NCI-H2029 treated with DMSO at 0.1 percent for 48 hours (cell line): ENCODE measurements around the gene KCNH2.
"Not testable (repeated sequence)": the region's sequence is repeated elsewhere in the genome, so short reads cannot be mapped to it uniquely, and the experiment has no call there.

Experiments used
- DNase-seq: peaks from one replicate; lab custom pipeline; 2025; lab: John Stamatoyannopoulos, UW

Gene KCNH2

DNA sequence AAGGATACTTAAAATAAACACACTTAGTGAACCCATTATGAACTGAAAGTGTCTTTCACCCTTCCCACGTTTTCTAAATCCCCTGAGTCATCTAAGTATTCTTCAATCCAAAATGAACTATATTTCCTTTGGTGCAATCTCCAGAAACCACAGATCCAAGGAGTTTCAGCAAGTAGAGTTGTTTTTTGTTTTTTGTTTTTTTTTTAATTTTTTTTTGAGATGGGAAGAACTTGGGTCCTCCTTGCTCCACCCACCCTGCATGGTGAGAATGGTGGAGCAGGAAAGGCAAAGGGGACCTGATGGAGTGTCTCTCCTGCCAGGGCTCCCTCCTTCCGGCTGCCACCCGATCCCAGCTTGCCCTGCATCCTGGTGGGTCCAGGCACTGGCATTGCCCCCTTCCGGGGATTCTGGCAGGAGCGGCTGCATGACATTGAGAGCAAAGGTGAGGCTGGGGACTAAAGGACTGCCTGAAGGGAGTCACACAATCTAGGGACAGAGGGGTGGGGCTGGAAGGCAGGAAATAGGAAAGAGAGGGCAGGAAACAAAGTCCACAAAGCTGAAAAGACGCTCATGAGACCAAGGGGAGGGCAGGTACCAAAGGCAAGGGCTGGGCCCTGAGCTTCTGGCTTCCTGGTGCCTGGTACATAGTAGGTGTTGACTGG lies 34.0 kb upstream of the KCNH2 start:
- no peak for DNase-seq

DNA sequence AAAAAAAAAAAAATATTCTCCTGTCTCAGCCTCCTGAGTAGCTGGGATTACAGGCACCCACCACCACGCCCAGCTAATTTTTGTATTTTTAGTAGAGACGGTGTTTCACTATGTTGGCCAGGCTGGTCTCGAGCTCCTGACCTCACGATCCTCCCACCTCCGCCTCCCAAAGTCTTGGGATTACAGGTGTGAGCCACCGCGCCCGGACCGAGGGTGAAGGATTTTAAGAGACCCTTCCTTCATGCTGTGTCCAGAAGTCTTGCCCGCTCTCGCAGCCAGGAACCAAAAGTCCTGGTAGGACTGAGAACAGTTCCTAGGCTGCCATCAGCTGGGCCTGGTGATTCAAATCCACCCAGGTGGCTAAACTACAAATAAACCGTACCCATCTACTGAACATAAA lies 33.5 kb upstream of the KCNH2 start:
- not testable (repeated sequence) for DNase-seq

DNA sequence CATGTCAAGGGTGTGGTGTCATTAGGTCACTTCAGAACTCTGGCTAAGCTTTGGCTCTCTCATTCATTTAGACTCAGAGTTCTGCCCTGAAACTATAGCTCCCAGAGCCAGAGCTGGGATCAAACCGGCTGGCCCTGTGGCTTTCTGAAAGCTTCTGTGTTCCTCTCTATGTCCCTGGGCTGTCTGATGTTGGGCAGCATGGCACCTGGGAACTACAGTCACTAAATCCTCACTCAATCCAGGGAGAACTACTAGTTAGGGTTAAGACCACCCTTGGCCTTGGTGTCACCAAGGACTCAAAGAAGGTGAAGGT lies 32.9 kb upstream of the KCNH2 start:
- DNase-seq, result no peak

DNA sequence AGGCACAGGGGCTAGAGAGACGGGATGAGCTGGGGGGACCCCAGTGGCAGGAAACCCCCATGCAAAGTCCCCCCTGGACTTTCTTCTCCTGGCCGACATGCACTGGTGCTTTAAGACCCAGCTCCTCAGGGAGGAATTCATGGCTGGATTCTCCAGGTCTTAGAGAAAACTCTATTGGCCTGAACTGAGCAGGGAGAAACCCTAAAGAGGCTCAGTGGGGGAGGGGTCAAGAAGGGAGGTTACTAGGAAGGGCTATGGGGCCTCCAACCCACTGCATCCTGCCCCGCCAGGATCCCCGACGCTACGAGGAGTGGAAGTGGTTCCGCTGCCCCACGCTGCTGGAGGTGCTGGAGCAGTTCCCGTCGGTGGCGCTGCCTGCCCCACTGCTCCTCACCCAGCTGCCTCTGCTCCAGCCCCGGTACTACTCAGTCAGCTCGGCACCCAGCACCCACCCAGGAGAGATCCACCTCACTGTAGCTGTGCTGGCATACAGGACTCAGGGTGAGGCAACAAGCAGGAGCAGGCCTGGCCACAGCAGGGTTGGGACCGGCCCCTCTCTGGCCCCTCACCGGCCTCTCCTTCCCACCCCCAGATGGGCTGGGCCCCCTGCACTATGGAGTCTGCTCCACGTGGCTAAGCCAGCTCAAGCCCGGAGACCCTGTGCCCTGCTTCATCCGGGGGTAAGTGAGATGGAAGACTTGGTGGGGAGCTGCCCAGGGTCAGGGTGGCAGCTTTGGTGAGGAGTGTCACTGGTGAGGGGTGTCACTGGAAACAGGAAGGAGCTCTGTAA lies 32.4 kb upstream of the KCNH2 start:
- no peak for DNase-seq

DNA sequence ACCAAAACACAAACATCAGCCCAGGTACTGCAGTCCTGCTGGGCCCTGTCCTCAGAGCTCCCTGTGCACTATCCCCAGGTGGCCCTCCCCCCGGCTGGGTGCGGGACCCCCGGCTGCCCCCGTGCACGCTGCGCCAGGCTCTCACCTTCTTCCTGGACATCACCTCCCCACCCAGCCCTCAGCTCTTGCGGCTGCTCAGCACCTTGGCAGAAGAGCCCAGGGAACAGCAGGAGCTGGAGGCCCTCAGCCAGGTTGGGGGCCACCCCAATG lies 31.9 kb upstream of the KCNH2 start:
- DNase-seq, result no peak

DNA sequence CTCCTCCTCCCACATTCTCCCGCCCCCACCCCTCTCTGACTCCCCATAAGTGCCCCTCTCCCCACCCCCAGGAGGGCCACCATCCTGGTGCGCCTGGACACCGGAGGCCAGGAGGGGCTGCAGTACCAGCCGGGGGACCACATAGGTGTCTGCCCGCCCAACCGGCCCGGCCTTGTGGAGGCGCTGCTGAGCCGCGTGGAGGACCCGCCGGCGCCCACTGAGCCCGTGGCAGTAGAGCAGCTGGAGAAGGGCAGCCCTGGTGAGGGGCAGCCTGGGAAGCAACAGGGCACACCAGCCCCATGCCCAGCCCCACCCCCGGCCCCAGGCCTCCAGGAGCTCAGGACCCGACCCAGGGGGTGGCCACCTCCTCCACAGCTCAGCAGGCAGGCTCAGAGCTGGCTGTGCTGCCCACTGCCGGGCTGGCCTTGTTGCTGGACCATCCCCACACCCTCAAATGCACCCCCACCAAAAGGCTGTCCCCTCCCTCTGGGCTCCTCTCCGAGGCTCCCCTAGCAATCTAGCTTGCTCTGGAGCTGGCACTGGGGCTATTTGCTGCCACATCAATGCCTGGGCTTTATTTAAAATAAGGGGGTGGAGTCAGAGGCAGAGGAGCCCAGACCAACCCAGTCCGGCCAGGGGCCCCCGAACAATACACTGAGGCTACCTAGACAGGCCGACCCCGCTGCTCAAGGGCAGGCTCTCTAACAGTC lies 31.4 kb upstream of the KCNH2 start:
- no peak for DNase-seq

DNA sequence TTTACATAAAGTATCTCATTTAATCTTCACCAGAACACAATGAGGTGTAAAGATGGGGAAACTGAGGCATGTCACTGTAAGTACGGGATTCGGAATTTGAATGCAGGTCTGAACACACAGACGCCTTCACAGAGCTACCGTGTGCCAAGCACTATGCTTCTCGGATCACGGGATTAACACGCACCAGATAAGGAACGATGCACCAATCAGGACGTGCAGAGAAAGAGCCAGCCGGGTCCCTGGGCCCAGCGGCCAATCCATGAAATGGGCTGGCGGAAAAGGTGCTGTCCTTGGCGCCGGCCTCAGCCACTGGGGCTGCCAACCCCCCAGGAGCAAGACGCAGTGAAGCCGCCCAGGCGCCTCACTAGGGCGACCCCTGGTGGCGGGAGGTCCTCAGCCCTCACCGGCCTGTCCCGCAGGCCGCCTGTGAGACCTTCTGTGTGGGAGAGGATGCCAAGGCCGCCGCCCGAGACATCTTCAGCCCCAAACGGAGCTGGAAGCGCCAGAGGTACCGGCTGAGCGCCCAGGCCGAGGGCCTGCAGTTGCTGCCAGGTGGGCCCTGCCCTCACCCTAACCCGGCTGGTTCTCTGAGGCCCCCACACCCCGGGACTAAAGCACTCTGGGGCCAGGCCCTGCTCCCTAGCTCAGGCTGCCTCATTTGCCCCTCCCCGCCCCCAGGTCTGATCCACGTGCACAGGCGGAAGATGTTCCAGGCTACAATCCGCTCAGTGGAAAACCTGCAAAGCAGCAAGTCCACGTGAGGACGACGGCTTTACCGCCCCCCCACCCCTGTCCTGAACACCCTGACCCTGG lies 30.6 kb upstream of the KCNH2 start:
- DNase-seq, result no peak

DNA sequence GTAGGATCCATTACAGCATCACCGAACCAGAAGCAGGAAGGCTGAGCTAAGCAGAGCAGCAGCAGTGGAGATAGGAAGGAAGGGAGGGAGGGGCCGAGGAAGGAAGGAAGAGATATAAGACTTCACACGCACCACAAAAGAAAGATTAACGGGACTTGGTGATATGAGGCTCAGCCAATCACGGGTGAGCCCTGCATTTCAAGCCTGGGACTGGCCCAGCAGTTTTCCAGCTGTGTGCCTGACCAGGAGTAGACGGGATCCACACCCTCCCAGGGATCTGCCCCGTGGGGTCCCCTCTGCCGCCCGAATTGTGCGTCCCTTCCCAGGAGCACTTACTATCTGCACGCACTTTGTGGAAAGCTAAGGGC lies 30.0 kb upstream of the KCNH2 start:
- DNase-seq, result no peak

DNA sequence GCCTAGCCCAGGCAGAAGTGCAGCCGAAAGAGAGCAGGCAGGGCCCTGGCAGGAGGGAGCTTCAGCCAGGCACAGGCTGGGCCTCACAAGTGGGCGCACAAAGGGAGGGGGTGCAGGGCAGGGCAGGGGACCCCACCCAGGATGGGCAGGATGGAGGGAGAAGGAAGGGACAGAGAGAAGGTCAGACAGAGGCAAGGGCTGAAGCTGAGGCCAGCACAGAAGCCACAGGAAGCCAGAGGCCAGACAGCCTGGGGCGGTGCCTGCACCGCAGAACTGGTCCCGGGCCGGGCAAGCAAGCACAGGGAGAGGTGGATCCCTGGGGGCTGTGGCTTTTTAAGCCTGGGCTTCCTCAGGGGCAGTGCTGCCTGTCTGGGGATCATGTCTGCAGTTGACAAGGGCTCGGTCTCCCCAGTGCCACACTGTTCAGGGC lies 29.4 kb upstream of the KCNH2 start:
- DNase-seq, result no peak

DNA sequence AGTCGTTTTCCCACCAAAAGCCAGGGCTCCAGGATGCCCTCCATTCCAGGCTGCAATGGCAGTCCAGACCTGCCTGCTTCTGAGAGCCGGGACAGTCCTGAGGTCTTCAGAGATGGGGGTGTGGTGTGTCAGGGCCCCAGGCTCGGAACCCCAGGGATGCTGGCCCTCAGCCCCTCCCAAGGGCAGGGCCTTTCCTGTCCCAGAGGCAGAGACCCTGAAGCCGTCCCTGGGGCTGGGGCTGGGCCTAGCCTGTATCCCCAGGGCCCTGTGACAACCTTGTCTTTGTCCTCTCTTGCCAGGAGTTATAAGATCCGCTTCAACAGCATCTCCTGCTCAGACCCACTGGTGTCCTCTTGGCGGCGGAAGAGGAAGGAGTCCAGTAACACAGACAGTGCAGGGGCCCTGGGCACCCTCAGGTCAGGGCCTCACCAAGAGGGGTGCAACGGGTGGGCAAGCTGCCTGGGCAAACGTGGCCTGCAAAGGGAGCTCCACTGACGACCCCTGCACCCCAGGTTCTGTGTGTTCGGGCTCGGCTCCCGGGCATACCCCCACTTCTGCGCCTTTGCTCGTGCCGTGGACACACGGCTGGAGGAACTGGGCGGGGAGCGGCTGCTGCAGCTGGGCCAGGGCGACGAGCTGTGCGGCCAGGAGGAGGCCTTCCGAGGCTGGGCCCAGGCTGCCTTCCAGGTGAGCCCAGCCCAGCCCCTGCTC lies 28.6 kb upstream of the KCNH2 start:
- DNase-seq, result no peak

DNA sequence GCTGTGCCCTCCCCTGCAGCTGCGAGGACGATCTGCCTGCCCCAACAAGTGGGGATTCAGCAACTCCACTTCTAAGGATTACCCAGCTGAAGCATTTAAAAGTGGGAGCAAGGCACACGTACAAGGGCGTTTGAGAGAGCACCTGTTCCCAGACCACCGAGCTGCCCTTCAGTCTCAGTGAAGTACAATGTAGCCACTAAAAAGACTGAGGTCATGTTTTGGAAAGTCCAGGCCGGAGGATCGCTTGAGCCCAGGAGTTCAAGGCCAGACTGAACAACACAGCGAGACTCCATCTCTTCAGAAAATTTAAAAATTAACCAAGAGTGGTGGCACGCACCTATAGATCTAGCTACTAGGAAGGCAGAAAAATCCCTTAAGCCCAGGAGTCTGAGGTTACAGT lies 27.4 kb upstream of the KCNH2 start:
- no peak for DNase-seq

DNA sequence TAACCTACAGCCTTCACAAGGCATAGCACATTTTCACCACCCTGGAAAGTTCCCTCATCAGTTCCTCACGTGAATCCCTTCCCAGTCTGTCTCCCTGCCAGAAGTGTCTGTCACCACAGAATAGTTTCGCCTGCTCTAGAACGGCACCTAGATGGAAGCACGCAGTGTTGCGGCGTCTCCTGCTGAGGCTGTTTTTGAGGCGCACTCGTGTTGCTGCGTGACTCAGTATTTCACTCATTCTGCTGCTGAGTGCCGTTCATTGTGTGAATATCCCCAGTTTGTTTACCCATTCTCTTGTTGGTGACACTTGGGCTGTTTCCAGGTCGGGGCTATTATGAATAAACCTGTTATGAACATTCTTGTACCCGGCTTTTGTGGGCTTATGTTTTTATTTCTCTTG lies 25.5 kb upstream of the KCNH2 start:
- peak; percentile 94 for DNase-seq

DNA sequence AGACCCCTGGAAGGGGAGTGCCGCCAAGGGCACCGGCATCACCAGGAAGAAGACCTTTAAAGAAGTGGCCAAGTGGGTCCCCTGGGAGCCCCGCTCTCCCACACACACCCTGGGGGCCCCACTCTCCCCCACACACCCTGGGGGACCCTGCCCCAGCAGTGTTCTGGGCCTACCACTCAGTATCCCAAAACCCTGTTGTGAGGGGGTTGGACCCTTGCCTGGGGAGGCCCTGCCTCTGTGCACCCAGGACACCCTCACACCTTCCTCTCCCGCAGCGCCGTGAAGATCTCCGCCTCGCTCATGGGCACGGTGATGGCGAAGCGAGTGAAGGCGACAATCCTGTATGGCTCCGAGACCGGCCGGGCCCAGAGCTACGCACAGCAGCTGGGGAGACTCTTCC lies 23.4 kb upstream of the KCNH2 start:
- DNase-seq, result no peak

DNA sequence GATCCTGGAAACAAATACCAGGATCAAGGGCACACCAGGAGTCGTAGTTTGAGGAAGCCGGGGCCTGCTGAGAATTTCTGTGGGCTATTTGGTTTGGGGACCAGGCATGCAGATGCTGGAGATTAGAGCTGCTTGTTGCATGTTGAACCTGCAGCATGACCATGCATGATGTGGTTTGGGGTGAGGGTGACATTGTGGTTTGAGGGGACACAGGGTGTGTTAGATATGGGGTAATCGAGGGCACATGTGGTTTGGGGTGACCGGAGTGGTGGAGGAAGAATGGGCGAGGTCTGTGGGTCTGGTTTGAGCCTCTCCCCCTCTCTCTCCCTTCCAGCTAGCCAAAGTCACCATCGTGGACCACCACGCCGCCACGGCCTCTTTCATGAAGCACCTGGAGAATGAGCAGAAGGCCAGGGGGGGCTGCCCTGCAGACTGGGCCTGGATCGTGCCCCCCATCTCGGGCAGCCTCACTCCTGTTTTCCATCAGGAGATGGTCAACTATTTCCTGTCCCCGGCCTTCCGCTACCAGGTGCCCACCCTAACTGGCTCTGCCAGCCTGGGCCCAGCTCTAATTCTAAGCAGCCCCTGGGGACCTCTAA lies 22.9 kb upstream of the KCNH2 start:
- DNase-seq, result no peak

DNA sequence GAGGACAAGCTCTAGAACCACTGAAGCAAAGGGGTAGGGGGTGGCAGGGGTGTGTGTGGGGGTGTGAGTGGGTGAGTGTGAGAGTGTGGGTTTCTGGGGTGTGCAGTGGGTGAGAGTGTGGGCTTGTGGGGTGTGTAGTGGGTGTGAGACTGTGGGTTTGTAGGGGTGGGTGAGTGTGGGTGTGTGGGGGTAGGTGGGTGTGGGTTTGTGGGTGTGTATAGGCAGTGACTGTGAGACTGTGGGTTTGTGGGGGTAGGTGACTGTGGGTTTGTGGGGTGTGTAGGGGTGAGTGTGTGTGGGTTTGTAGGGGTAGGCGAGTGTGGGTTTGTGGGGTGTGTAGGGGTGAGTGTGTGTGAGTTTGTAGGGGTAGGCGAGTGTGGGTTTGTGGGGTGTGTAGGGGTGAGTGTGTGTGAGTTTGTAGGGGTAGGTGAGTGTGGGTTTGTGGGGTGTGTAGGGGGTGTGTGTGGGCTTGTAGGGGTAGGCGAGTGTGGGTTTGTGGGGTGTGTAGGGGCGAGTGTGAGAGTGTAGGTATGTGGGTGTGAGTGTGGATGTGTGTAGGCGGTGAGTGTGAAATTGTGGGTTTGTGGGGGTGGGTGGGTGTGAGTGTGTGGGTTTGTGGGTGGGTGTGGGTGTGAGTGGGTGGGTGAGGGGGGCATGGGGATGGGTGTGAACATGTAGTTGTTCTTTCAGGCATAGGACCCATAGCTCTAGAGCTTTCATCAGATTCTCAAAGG lies 21.5 kb upstream of the KCNH2 start:
- no peak for DNase-seq

DNA sequence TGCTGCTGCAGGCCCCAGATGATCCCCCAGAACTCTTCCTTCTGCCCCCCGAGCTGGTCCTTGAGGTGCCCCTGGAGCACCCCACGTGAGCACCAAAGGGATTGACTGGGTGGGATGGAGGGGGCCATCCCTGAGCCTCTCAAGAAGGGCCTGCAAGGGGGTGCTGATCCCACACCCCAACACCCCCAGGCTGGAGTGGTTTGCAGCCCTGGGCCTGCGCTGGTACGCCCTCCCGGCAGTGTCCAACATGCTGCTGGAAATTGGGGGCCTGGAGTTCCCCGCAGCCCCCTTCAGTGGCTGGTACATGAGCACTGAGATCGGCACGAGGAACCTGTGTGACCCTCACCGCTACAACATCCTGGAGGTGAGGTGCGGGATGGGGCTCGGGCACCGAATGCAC lies 20.9 kb upstream of the KCNH2 start:
- DNase-seq, result no peak

DNA sequence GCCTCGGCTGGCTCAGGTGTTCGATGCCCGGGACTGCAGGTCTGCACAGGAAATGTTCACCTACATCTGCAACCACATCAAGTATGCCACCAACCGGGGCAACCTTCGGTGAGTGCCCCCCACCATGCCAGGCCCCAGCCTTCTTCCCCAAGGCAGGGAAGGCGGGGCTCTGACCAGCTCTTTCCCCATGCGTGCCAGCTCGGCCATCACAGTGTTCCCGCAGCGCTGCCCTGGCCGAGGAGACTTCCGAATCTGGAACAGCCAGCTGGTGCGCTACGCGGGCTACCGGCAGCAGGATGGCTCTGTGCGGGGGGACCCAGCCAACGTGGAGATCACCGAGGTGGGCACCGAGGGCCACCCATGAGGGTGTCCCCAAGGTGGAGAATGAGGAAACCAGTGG lies 20.2 kb upstream of the KCNH2 start:
- DNase-seq, result no peak

DNA sequence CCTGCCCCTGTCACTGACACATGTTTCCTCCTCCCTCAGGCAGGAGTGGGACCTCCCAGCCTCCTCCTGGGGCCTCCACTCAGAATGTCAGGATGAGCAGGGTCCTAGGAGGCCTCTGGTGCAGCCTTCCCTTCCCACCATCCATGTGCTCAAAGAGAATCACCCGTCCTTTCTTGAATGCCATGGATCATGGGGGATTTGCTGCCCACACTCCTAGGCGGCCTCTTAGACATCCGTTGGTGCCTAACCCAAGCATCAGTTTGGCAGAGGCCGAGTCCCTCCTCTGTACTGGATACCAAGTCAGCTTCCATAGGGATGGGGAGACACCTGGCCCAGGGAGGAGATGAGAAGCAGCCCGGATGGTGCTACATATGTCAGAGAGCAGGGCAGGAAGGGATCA lies 19.7 kb upstream of the KCNH2 start:
- DNase-seq, result no peak

DNA sequence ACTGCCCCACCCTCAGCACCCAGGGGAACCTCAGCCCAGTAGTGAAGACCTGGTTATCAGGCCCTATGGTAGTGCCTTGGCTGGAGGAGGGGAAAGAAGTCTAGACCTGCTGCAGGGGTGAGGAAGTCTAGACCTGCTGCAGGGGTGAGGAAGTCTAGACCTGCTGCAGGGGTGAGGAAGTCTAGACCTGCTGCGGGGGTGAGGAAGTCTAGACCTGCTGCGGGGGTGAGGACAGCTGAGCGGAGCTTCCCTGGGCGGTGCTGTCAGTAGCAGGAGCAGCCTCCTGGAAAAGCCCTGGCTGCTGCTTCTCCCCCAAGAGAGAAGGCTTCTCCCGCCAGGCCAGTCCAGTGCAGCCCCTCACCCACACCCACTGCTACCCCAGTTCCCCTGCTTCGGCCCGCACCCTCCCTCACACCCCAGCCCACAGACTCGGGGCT lies 19.0 kb upstream of the KCNH2 start:
- DNase-seq, result no peak

DNA sequence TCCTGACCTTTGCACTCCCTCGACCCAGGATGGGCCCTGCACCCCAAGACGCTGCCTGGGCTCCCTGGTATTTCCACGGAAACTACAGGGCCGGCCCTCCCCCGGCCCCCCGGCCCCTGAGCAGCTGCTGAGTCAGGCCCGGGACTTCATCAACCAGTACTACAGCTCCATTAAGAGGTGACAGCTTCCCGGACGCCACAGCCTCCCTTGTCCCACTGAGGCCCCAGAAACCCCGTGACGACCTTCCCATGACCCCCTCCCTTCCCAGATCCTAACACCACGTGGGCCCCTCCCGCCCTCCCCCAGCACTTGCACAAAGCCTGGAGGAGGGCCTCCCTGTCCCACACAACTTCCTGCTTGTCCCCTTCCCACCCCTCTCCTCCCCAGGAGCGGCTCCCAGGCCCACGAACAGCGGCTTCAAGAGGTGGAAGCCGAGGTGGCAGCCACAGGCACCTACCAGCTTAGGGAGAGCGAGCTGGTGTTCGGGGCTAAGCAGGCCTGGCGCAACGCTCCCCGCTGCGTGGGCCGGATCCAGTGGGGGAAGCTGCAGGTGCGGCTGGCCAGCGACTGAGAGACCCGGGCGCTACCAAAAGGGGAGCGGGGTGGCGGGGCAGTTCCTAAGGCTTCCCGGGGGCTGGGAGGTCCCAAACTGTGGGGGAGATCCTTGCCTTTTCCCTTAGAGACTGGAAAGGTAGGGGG lies 18.4 kb upstream of the KCNH2 start:
- DNase-seq, result no peak
